ENCODE measurements around the gene NCKAP5L.

GRCh38 chr12:49761677-49762467 lies 66.3 kb downstream of the NCKAP5L start:
- TF ChIP-seq POLR2AphosphoS5 (IDR thresholded peaks at IDR 0.05; ENCODE audit: low read depth, low read length) (no peak), POLR2A (IDR thresholded peaks at IDR 0.05; ENCODE audit: low read depth, low read length) (no peak), TAF1 (IDR thresholded peaks at IDR 0.05; ENCODE audit: borderline replicate concordance, low read depth, low read length) (no peak)
